ENCODE results near the gene RRP9. TPM values are rescaled to one million over a fixed set of nuclear protein-coding genes. Genes with fewer than 3 reads are reported as not detected.

The RRP9 gene
- total and polyA plus RNA-seq, 10 of the 15 experiments (the other 5 are each of a cell fraction or from before 2014, with no cell fraction given), result 4.7 to 91.5 (median 41.7) TPM

DNA sequence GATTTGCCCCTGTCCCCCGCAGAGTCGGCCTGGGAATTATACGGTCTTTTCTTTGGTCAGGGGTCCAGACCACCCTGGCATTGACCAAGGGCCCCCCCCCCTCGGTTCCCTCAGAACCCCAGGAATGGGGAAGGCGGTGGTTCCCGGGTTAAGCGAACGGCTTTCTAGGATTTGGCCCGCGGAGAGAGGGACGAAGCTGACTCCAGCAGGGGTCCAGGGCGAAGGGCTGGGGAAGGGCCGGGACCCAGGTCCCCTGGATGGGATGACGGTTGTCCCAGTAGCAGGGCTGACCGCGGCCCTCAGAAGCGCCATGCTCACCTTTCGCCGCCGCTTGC, 274 bp downstream of the RRP9 start:
- Histone ChIP-seq H3K4me2 (ENCODE audit: control insufficient read depth, insufficient read depth) (peak overlapping the region; percentile 72), H3K79me2 (ENCODE audit: control insufficient read depth, insufficient read depth, low read length) (peaks cover 32% of the 10 kb centered on the region), H3K9ac (ENCODE audit: control insufficient read depth, insufficient read depth, low read length) (peak overlapping the region; percentile 82), H3K4me3 (peak overlapping the region; percentile 96), H3K4me1 (ENCODE audit: control insufficient read depth, insufficient read depth, low read length) (peaks cover 11% of the 10 kb centered on the region), H3K9me3 (replicated peaks; ENCODE audit: control insufficient read depth, insufficient read depth, low read length) (no peaks in the 10 kb centered on the region), H3K36me3 (ENCODE audit: control insufficient read depth in 2 of 2, insufficient read depth in 2 of 2, low read length in 1 of 2) (peaks cover 9 to 18% of the 10 kb centered on the region in 2 experiments; a peak in 3 of 4 replicates), H2AFZ (ENCODE audit: control insufficient read depth, low read depth, low read length) (peak overlapping the region; percentile 40; the same call in 1 of the 2 replicates), H3K27me3 (replicated peaks in 1 of 2; ENCODE audit: control insufficient read depth in 2 of 2, insufficient read depth in 2 of 2, low read length in 1 of 2) (no peaks in the 10 kb centered on the region), H3K27ac (ENCODE audit: control insufficient read depth, insufficient read depth) (peak overlapping the region; percentile 65), H4K20me1 (ENCODE audit: control insufficient read depth, insufficient read depth) (no peaks in the 10 kb centered on the region)
- RAD21 ChIA-PET (ENCODE audit: unreplicated experiment), result interaction anchor here (0.6 to 4.2 kb wide), 19 partner anchors 12 to 1381 kb away, joined by 3 to 34 read pairs (median 3); partner anchors contain the start of genes ABHD14A, ABHD14B, ACY1 and DUSP7
- ATAC-seq (no peak), FAIRE-seq (no peak), DNase-seq (ENCODE audit: low read depth, low spot score) (no peak)
- CTCF ChIA-PET, result interaction anchor here (0.6 to 4.8 kb wide), 22 partner anchors 13 to 556 kb away, joined by 3 to 79 read pairs (median 4); partner anchors contain the start of genes ABHD14A, ABHD14B, ACY1 and DUSP7
- POLR2A ChIA-PET, result interaction anchor here (0.5 to 3.0 kb wide), 7 partner anchors 21 to 284 kb away, joined by 3 to 24 read pairs (median 3); partner anchors contain the start of genes ABHD14A, ABHD14B, ACY1 and RPL29
- intact Hi-C loops (cut with micrococcal nuclease; ENCODE audit: unreplicated experiment), result no loop called here
- in situ Hi-C loops (cut with MboI), result no loop called here
- SMC1A ChIA-PET (ENCODE audit: uncharacterized antibody, unreplicated experiment), result interaction anchor here (0.6 to 2.6 kb wide), 10 partner anchors 9 to 952 kb away, joined by 3 to 33 read pairs (median 4); partner anchors contain the start of genes ABHD14A, ABHD14B and RPL29
- 2% methylated on average over 20 of the region's 20 CpGs for WGBS (ENCODE audit: insufficient coverage, insufficient replicate concordance, low lambda C conversion rate, missing lambda C conversion rate)
- TF ChIP-seq BACH1 (IDR thresholded peaks at IDR 0.05; ENCODE audit: borderline replicate concordance) (0 out of 2 replicates have a peak, but pooled peaks have one; percentile 36), IKZF1 (conservative IDR thresholded peaks at IDR 0.05) (no peak), DPF2 (IDR thresholded peaks at IDR 0.05) (peak; percentile 40; the same call in 1 of the 2 replicates), LARP7 (IDR thresholded peaks at IDR 0.05) (0 out of 2 replicates have a peak, but pooled peaks have one; percentile 19)
- no TSS peak for BruUV-seq (replicated peaks)

GRCh38 chr3:51940648-51941462, 849 bp downstream of the RRP9 start:
- H3K27ac ChIP-seq (ENCODE audit: control insufficient read depth, insufficient read depth), result peak overlapping the region; percentile 65
- peak overlapping the region; percentile 72 for H3K4me2 ChIP-seq (ENCODE audit: control insufficient read depth, insufficient read depth)
- CTCF ChIA-PET, result interaction anchor here (0.6 to 4.8 kb wide), 20 partner anchors 14 to 555 kb away, joined by 3 to 79 read pairs (median 4); partner anchors contain the start of genes ABHD14A, ABHD14B, ACY1 and DUSP7
- TSS peak; percentile 79 for BruUV-seq (replicated peaks)
- no peaks in the 10 kb centered on the region for H3K9me3 ChIP-seq (replicated peaks; ENCODE audit: control insufficient read depth, insufficient read depth, low read length)
- FAIRE-seq (peak; percentile 23), DNase-seq (ENCODE audit: low read depth, low spot score) (no peak), ATAC-seq (no peak)
- in situ Hi-C loops (cut with MboI), result no loop called here
- RAD21 ChIA-PET (ENCODE audit: unreplicated experiment), result interaction anchor here (0.6 to 4.2 kb wide), 17 partner anchors 13 to 1380 kb away, joined by 3 to 34 read pairs (median 3); partner anchors contain the start of genes ABHD14A, ABHD14B, ACY1 and DUSP7
- H3K36me3 ChIP-seq (ENCODE audit: control insufficient read depth in 2 of 2, insufficient read depth in 2 of 2, low read length in 1 of 2), result peaks cover 9 to 17% of the 10 kb centered on the region in 2 experiments; a peak in 3 of 4 replicates
- intact Hi-C loops (cut with micrococcal nuclease; ENCODE audit: unreplicated experiment), result no loop called here
- peaks cover 11% of the 10 kb centered on the region for H3K4me1 ChIP-seq (ENCODE audit: control insufficient read depth, insufficient read depth, low read length)
- POLR2A ChIA-PET, result interaction anchor here (0.5 to 3.0 kb wide), 6 partner anchors 22 to 214 kb away, joined by 3 to 24 read pairs (median 6); partner anchors contain the start of genes ABHD14A, ABHD14B, ACY1 and RPL29
- SMC1A ChIA-PET (ENCODE audit: uncharacterized antibody, unreplicated experiment), result interaction anchor here (0.6 to 2.6 kb wide), 10 partner anchors 9 to 952 kb away, joined by 3 to 33 read pairs (median 4); partner anchors contain the start of genes ABHD14A, ABHD14B and RPL29
- H3K79me2 ChIP-seq (ENCODE audit: control insufficient read depth, insufficient read depth, low read length), result peaks cover 32% of the 10 kb centered on the region
- H3K9ac ChIP-seq (ENCODE audit: control insufficient read depth, insufficient read depth, low read length), result peak overlapping the region; percentile 82
- H2AFZ ChIP-seq (ENCODE audit: control insufficient read depth, low read depth, low read length), result no peak overlapping the region
- H3K27me3 ChIP-seq (replicated peaks in 1 of 2; ENCODE audit: control insufficient read depth in 2 of 2, insufficient read depth in 2 of 2, low read length in 1 of 2), result no peaks in the 10 kb centered on the region
- 23% methylated on average over 13 of the region's 13 CpGs for WGBS (ENCODE audit: insufficient coverage, insufficient replicate concordance, low lambda C conversion rate, missing lambda C conversion rate)
- no peak for TF ChIP-seq ZNF384 (IDR thresholded peaks at IDR 0.05; ENCODE audit: borderline replicate concordance, low read depth, low read length)
- peak overlapping the region; percentile 96 for H3K4me3 ChIP-seq
- no peaks in the 10 kb centered on the region for H4K20me1 ChIP-seq (ENCODE audit: control insufficient read depth, insufficient read depth)
